Nephron progenitor cell (in vitro differentiated cells): ENCODE data around the gene POLN.
A peak's percentile ranks its signal among the peaks of the same experiment; 100 is the strongest.

Experiments used
- DNase-seq: peaks from one replicate; pipeline ENCODE4 v3.0.0; 2021
- H3K27ac Mint-ChIP-seq: 2 replicates; pipeline ENCODE4 v1.8.0; 2021; ENCODE audit warnings: mild to moderate bottlenecking, moderate library complexity, mixed read lengths
- H3K27me3 Mint-ChIP-seq: 2 replicates; pipeline ENCODE4 v1.8.0; 2021; ENCODE audit warnings: mild to moderate bottlenecking, low read depth, mixed read lengths; ENCODE audit not compliant: poor library complexity
- H3K36me3 Mint-ChIP-seq: 2 replicates; pipeline ENCODE4 v1.8.0; 2021; ENCODE audit warnings: low read depth, mixed read lengths
- H3K4me1 Mint-ChIP-seq: 2 replicates; pipeline ENCODE4 v1.8.0; 2021; ENCODE audit warnings: mixed read lengths
- H3K4me3 Mint-ChIP-seq: 2 replicates; pipeline ENCODE4 v1.8.0; 2021; ENCODE audit warnings: mild to moderate bottlenecking, moderate library complexity, mixed read lengths
- H3K9me3 Mint-ChIP-seq: 2 replicates; pipeline ENCODE4 v1.8.0; 2021; ENCODE audit warnings: mild to moderate bottlenecking, moderate library complexity, mixed read lengths
- TF ChIP-seq, protein P1 (sequence below): fragments of 200-600 bp; sonication (generic); IDR thresholded peaks from 2 replicates; pipeline ENCODE4 v1.5.0; 2021; ENCODE audit warnings: antibody characterized with exemption

POLN gene

DNA sequence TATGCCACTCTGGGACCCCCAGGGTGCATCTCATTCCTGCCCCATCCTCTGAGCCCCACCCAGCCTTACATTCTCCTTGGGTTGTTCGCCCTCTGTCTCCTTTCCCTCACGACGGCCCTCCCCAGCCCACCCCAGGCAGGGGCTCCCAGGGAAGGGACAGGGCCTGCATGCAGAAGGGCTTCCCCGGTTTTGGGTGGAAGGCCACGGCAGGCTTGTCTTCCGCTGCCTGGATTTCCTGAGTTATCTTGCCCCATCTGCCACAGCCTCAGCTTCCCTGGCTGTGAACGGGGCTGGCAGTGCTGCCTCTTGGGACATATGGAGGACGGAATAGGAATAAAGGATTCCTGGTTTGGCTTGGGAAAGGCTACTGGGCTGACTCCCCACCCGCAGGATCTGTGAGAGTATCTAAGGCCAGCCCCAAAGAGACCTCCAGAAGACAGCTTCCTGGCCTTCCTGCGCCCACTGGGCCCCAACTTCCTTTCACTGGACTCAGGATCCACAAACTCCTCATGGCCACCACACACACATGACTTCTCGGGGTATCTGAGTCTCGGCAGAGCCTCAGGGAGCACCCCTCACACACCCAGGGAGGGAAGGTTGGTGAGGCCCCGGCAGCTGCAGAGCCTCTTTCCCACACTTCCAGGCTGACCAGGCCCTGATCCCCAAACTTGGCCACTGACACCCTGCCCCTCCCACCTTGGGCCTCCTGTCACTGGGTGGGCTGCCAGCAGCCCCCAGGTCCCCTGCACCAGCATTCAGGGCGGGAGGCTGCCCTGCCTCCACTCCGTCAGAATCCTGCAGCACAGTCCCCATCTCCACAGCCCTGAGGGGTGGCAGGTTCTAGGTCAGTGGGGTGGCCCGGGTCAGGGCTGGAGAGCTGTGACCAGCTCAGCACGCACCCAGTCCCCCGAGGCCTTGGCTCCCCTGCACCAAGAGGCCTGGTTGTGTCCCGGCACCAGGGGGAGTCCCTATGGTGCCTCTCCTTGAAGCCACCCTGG lies 23.5 kb upstream of the POLN start:
- no peaks in the 10 kb centered on the region for H3K36me3 Mint-ChIP-seq
- H3K27me3 Mint-ChIP-seq, result peaks cover 4% of the 10 kb centered on the region
- H3K4me3 Mint-ChIP-seq, result no peak overlapping the region
- no peaks in the 10 kb centered on the region for H3K9me3 Mint-ChIP-seq
- peaks cover 28% of the 10 kb centered on the region for H3K4me1 Mint-ChIP-seq
- H3K27ac Mint-ChIP-seq, result no peak overlapping the region
- DNase-seq, result no peak
- TF ChIP-seq, protein P1, sequence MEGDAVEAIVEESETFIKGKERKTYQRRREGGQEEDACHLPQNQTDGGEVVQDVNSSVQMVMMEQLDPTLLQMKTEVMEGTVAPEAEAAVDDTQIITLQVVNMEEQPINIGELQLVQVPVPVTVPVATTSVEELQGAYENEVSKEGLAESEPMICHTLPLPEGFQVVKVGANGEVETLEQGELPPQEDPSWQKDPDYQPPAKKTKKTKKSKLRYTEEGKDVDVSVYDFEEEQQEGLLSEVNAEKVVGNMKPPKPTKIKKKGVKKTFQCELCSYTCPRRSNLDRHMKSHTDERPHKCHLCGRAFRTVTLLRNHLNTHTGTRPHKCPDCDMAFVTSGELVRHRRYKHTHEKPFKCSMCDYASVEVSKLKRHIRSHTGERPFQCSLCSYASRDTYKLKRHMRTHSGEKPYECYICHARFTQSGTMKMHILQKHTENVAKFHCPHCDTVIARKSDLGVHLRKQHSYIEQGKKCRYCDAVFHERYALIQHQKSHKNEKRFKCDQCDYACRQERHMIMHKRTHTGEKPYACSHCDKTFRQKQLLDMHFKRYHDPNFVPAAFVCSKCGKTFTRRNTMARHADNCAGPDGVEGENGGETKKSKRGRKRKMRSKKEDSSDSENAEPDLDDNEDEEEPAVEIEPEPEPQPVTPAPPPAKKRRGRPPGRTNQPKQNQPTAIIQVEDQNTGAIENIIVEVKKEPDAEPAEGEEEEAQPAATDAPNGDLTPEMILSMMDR, result no peak

DNA sequence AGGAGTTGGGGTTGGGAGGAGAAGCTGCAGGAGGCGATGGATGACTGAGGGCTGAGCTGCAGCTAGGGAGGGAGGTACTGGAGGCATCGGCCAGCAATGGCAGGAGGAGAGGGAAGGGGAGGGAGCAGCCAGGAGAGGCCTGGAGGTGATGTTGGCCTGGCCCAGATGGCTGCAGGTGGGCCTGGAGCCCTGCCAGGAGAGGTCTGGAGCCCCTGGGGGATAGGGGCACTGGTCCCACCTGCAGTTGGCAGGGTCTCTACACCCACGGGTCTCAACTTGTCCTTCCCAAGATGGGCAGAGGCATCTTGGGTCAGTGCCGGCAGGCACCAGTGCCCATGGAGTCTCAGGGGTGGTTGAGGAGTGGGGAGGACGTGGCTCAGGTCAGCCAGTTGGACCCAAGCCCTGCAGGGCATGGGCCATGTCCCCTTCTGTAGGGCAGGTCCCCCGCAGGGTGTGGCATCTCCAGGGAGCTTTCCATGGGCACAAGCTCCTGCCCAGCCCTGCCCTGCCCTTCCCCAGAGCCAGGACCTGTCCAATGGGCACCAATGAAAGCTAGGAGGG lies 22.6 kb upstream of the POLN start:
- no peak overlapping the region for H3K4me3 Mint-ChIP-seq
- peaks cover 4% of the 10 kb centered on the region for H3K27me3 Mint-ChIP-seq
- TF ChIP-seq, protein P1, result no peak
- no peak overlapping the region for H3K27ac Mint-ChIP-seq
- H3K9me3 Mint-ChIP-seq, result no peaks in the 10 kb centered on the region
- H3K4me1 Mint-ChIP-seq, result peaks cover 21% of the 10 kb centered on the region
- no peak for DNase-seq
- no peaks in the 10 kb centered on the region for H3K36me3 Mint-ChIP-seq

DNA sequence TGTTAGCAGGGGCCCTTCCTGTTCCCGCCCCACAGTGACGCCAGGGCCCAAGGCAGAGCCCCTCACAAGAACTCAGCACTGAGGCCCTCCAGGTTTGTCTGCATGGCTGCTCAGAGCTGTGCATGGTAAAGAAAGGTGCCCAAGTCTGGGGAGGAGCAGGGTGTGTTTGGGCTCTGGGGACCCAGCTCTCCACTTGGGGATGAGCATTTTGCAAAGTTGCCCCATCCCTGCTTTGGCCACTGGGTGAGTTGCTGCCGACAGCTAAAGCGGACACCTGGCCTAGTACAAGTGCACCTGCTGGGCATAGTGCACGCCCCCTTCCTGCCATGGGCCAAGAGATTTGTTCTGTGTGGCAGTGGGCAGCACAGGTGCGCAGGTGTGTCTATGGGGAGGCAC lies 22.0 kb upstream of the POLN start:
- Mint-ChIP-seq H3K4me3 (peak overlapping the region; percentile 71), H3K9me3 (no peaks in the 10 kb centered on the region)

GRCh38 chr4:2262944-2263250 lies 21.0 kb upstream of the POLN start:
- Mint-ChIP-seq H3K4me3 (peak overlapping the region; percentile 71), H3K27me3 (peaks cover 4% of the 10 kb centered on the region), H3K27ac (no peak overlapping the region), H3K4me1 (peaks cover 12% of the 10 kb centered on the region), H3K36me3 (no peaks in the 10 kb centered on the region), H3K9me3 (no peaks in the 10 kb centered on the region)
- TF ChIP-seq, protein P1, result no peak
- DNase-seq, result no peak

More for the DNA sequence above, 22.0 kb upstream of the POLN start:
- Mint-ChIP-seq H3K4me1 (peaks cover 15% of the 10 kb centered on the region), H3K27me3 (peaks cover 4% of the 10 kb centered on the region), H3K27ac (no peak overlapping the region), H3K36me3 (no peaks in the 10 kb centered on the region)
- TF ChIP-seq, protein P1, result no peak
- peak; percentile 12 for DNase-seq

DNA sequence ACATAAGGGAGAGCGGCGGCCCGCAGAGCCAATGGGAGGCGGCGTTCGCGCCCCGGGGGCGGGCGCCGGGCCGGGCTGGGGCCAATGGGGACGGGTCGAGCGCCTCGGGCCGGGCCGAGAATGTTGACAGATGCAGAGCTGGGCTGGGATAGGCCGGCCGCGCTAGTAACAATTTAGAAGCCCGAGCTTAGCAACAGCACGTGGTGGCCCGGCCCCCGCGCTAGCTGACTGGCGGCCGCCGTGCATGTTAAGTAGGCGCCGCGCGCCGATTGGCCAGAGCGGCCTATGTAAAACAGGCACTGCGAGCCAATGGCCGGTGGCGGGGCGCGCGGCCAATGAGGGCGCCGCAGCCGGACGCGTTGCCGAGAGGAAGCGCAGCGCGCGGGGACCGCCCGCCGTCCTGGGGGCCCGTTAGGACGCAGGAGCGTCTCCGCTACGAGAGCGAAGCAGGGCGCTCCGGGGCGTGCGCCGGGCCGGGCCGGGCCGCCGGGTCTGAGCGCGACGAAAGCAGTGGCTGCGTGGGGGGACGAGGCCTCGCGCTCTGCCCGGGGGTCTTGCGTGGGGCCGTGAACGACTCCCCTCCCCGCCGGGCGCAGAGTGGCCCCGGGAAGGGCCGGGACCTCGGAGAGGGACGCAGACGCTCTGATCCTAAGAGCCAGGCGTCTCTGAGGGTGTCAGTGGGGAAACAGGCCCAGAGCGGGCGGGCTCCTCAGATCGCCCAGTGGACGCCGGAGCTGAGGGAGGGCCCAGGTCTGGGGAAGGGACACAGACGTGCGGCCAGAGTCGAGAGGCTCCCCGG lies 20.4 kb upstream of the POLN start:
- H3K4me1 Mint-ChIP-seq, result peaks cover 15% of the 10 kb centered on the region
- TF ChIP-seq, protein P1, result no peak
- H3K9me3 Mint-ChIP-seq, result no peaks in the 10 kb centered on the region
- peaks cover 4% of the 10 kb centered on the region for H3K27me3 Mint-ChIP-seq
- H3K27ac Mint-ChIP-seq, result no peak overlapping the region
- DNase-seq, result peak; percentile 97
- peak overlapping the region; percentile 79 for H3K4me3 Mint-ChIP-seq
- H3K36me3 Mint-ChIP-seq, result no peaks in the 10 kb centered on the region
